GM12892 (cell line): ENCODE results near the gene BMP2K.

ENCODE experiments used
- POLR2A ChIP-seq: IDR thresholded peaks from 2 replicates; pipeline ENCODE4 v1.6.1; 2011; ENCODE audit warnings: low read depth, low read length, control low read depth
- POLR2AphosphoS5 ChIP-seq: IDR thresholded peaks from 2 replicates; pipeline ENCODE4 v1.6.1; 2011; ENCODE audit warnings: low read depth, low read length, control low read depth
- TAF1 ChIP-seq: IDR thresholded peaks from 2 replicates; pipeline ENCODE4 v1.6.1; 2011; ENCODE audit warnings: low read depth, mild to moderate bottlenecking, control low read depth, low read length, borderline replicate concordance

DNA sequence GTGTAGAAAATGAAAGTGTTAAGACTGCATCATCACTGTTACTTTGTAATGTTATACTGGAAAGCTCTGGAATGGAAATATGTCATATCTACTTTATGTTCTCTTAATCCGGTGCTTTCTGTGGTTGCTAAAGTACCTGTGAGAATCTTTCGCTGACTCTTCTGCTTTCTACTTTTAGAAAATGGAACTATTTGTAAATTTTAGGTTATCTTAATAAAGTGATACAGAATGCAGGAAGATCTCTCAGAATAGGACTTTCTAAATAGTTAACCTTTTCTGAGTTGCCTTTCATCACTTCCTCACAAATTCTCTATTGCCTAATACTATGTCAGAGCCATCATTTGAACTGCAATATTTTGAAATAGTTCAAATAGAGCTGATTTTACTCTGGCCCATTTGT lies 69.3 kb downstream of the BMP2K start:
- TF ChIP-seq POLR2A (no peak), TAF1 (no peak), POLR2AphosphoS5 (no peak)
